WTC11 (cell line): Measurements from ENCODE around the gene GLB1L3.

Source experiments
- JAZF1 ChIP-seq: fragments of 250-450 bp; sonication (Bioruptor Pico); IDR thresholded peaks from 2 replicates; pipeline ENCODE4 v1.9.0; 2021; ENCODE audit warnings: moderate library complexity, mild to moderate bottlenecking, inconsistent platforms
- TEAD1 ChIP-seq: sonication (generic); formaldehyde crosslinking; IDR thresholded peaks from 2 replicates; pipeline ENCODE4 v1.8.0; 2022; ENCODE audit warnings: mild to moderate bottlenecking, missing genetic modification reagents
- TF ChIP-seq, protein P1 (sequence below): sonication (generic); formaldehyde crosslinking; IDR thresholded peaks from 2 replicates; pipeline ENCODE4 v1.8.0; 2022; ENCODE audit warnings: mild to moderate bottlenecking, missing genetic modification reagents
- TF ChIP-seq, protein P2 (sequence below): sonication (generic); formaldehyde crosslinking; IDR thresholded peaks from 2 replicates; pipeline ENCODE4 v1.8.0; 2022; ENCODE audit warnings: mild to moderate bottlenecking, missing genetic modification reagents
- TF ChIP-seq, protein P3 (sequence below): sonication (generic); formaldehyde crosslinking; IDR thresholded peaks from 2 replicates; pipeline ENCODE4 v1.8.0; 2023; ENCODE audit warnings: missing genetic modification reagents
- TF ChIP-seq, protein P4 (sequence below): fragments of 250-450 bp; sonication (Bioruptor Pico); IDR thresholded peaks from 2 replicates; pipeline ENCODE4 v2.1.2; 2022; ENCODE audit warnings: mild to moderate bottlenecking, moderate library complexity
- TF ChIP-seq, protein P5 (sequence below): fragments of 200-600 bp; IDR thresholded peaks from 2 replicates; pipeline ENCODE4 v1.8.0; 2022; ENCODE audit warnings: antibody characterized with exemption

DNA sequence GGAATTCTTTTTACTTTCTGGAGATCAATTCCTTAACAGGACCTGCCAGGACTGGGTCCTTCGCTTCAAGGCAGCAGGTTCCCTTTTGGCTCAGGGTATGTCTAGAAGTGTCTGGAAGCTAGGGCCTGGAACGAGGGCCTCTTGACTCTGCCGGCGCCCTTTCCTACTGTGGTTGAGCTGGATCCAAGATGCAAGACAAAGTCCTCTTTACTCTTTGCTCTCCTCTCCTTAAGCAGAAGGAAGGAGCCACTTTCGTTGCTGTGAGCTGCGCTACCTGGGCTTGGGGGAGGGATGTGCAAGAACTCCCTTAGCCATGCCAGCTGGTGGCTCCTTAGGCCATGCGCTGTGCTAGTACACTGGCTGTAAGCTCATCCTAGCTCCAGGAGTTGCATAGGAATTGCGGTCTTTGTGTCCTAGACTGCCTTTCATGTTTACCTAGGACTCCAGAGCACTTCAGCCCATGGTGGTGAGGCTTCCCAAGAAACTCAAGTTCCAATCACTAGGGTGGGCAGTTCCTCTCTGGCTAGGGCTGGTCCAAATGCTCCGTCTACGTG lies 73.7 kb downstream of the GLB1L3 start:
- TF ChIP-seq JAZF1 (CRISPR knock-in tag) (no peak), TEAD1 (no peak)
- TF ChIP-seq, protein P1, sequence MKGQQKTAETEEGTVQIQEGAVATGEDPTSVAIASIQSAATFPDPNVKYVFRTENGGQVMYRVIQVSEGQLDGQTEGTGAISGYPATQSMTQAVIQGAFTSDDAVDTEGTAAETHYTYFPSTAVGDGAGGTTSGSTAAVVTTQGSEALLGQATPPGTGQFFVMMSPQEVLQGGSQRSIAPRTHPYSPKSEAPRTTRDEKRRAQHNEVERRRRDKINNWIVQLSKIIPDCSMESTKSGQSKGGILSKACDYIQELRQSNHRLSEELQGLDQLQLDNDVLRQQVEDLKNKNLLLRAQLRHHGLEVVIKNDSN = no peak
- TF ChIP-seq, protein P2, sequence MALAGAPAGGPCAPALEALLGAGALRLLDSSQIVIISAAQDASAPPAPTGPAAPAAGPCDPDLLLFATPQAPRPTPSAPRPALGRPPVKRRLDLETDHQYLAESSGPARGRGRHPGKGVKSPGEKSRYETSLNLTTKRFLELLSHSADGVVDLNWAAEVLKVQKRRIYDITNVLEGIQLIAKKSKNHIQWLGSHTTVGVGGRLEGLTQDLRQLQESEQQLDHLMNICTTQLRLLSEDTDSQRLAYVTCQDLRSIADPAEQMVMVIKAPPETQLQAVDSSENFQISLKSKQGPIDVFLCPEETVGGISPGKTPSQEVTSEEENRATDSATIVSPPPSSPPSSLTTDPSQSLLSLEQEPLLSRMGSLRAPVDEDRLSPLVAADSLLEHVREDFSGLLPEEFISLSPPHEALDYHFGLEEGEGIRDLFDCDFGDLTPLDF (CRISPR knock-in tag) = no peak
- TF ChIP-seq, protein P3, sequence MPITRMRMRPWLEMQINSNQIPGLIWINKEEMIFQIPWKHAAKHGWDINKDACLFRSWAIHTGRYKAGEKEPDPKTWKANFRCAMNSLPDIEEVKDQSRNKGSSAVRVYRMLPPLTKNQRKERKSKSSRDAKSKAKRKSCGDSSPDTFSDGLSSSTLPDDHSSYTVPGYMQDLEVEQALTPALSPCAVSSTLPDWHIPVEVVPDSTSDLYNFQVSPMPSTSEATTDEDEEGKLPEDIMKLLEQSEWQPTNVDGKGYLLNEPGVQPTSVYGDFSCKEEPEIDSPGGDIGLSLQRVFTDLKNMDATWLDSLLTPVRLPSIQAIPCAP (CRISPR knock-in tag) = no peak
- TF ChIP-seq, protein P4, sequence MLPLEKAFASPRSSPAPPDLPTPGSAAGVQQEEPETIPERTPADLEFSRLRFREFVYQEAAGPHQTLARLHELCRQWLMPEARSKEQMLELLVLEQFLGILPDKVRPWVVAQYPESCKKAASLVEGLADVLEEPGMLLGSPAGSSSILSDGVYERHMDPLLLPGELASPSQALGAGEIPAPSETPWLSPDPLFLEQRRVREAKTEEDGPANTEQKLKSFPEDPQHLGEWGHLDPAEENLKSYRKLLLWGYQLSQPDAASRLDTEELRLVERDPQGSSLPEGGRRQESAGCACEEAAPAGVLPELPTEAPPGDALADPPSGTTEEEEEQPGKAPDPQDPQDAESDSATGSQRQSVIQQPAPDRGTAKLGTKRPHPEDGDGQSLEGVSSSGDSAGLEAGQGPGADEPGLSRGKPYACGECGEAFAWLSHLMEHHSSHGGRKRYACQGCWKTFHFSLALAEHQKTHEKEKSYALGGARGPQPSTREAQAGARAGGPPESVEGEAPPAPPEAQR (CRISPR knock-in tag) = no peak
- TF ChIP-seq, protein P5, sequence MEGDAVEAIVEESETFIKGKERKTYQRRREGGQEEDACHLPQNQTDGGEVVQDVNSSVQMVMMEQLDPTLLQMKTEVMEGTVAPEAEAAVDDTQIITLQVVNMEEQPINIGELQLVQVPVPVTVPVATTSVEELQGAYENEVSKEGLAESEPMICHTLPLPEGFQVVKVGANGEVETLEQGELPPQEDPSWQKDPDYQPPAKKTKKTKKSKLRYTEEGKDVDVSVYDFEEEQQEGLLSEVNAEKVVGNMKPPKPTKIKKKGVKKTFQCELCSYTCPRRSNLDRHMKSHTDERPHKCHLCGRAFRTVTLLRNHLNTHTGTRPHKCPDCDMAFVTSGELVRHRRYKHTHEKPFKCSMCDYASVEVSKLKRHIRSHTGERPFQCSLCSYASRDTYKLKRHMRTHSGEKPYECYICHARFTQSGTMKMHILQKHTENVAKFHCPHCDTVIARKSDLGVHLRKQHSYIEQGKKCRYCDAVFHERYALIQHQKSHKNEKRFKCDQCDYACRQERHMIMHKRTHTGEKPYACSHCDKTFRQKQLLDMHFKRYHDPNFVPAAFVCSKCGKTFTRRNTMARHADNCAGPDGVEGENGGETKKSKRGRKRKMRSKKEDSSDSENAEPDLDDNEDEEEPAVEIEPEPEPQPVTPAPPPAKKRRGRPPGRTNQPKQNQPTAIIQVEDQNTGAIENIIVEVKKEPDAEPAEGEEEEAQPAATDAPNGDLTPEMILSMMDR = no peak
